T-helper 1 cell treated with Interleukin-12 subunit alpha and Interleukin-12 subunit beta and Interleukin-4 antibody, amounts not matched to agents 30 μg/mL and 1 μg/mL, for 36 hours (primary cell): ENCODE data around the gene C4orf33.

Experiments used
- H3K27ac Mint-ChIP-seq: one replicate; pipeline ENCODE4 v1.8.0; 2021; ENCODE audit warnings: mild to moderate bottlenecking, mixed read lengths
- H3K27me3 Mint-ChIP-seq: one replicate; pipeline ENCODE4 v1.8.0; 2021; ENCODE audit warnings: low read depth, mixed read lengths
- H3K36me3 Mint-ChIP-seq: one replicate; pipeline ENCODE4 v1.8.0; 2021; ENCODE audit warnings: low read depth, mixed read lengths
- H3K4me1 Mint-ChIP-seq: one replicate; pipeline ENCODE4 v1.8.0; 2021; ENCODE audit warnings: low read depth, mixed read lengths
- H3K4me3 Mint-ChIP-seq: one replicate; pipeline ENCODE4 v1.8.0; 2021; ENCODE audit warnings: mild to moderate bottlenecking, moderate library complexity, mixed read lengths
- H3K9me3 Mint-ChIP-seq: one replicate; pipeline ENCODE4 v1.8.0; 2021; ENCODE audit warnings: mixed read lengths

C4orf33 gene

DNA sequence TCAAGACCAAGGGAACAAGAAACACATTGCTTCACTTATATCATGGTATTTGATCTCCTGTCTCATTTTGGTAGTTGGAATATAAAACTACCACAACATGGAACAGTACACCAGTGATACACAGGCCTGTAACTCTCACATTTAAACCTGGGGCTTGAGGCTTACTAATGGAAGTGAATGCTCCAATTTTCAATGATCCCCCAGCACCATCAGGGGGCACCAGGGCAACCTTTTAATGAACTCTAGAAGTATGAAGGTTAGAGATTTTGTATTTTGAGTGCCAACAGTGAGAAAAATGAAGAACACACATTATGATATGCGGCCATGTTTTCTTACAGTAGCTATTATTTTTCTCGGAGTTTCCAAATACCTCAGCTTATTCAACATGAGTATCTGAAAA lies 50.7 kb downstream of the C4orf33 start:
- H3K4me3 Mint-ChIP-seq = no peak overlapping the region

GRCh38 chr4:129148892-129149291 lies 52.9 kb downstream of the C4orf33 start:
- H3K4me3 Mint-ChIP-seq = no peak overlapping the region
- H3K27me3 Mint-ChIP-seq = peaks cover 11% of the 10 kb centered on the region
- H3K27ac Mint-ChIP-seq = no peak overlapping the region
- no peaks in the 10 kb centered on the region for H3K9me3 Mint-ChIP-seq
- no peaks in the 10 kb centered on the region for H3K36me3 Mint-ChIP-seq
- H3K4me1 Mint-ChIP-seq = no peaks in the 10 kb centered on the region

More for the DNA sequence above, 50.7 kb downstream of the C4orf33 start:
- Mint-ChIP-seq H3K27ac (no peak overlapping the region), H3K4me1 (no peaks in the 10 kb centered on the region), H3K27me3 (peaks cover 5% of the 10 kb centered on the region), H3K9me3 (no peaks in the 10 kb centered on the region), H3K36me3 (no peaks in the 10 kb centered on the region)

GRCh38 chr4:129149906-129150305 lies 54.0 kb downstream of the C4orf33 start:
- H3K27ac Mint-ChIP-seq = no peak overlapping the region
- no peaks in the 10 kb centered on the region for H3K4me1 Mint-ChIP-seq
- H3K4me3 Mint-ChIP-seq = no peak overlapping the region
- peaks cover 10% of the 10 kb centered on the region for H3K27me3 Mint-ChIP-seq
- no peaks in the 10 kb centered on the region for H3K9me3 Mint-ChIP-seq
- no peaks in the 10 kb centered on the region for H3K36me3 Mint-ChIP-seq

- H3K27me3 Mint-ChIP-seq = peaks cover 14% of the 10 kb centered on the region
- no peaks in the 10 kb centered on the region for H3K9me3 Mint-ChIP-seq
- no peaks in the 10 kb centered on the region for H3K36me3 Mint-ChIP-seq
Measured at GRCh38 chr4:129152350-129152749, 56.4 kb downstream of the C4orf33 start.

DNA sequence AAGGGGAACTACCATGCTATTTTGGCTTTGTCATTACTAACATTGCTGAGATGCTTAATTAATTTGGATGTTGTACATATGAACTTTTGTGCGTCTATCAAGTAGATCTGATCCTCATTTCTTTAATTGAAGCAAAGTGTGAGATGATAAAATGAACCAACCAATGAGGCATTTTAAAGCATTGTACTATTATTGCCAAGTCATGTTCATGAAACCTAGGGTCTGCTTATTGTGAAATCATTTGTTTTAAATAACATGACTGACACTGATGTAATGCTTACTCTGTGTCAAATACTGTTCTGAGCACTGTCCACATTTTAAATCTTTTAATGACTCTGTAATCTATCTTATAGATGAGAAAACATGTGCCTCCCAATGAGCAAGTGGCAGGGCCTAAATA lies 57.7 kb downstream of the C4orf33 start:
- Mint-ChIP-seq H3K4me3 (no peak overlapping the region), H3K36me3 (no peaks in the 10 kb centered on the region), H3K4me1 (no peaks in the 10 kb centered on the region), H3K27ac (no peak overlapping the region), H3K27me3 (peaks cover 16% of the 10 kb centered on the region), H3K9me3 (no peaks in the 10 kb centered on the region)

More at GRCh38 chr4:129152350-129152749, 56.4 kb downstream of the C4orf33 start:
- Mint-ChIP-seq H3K27ac (no peak overlapping the region), H3K4me1 (no peaks in the 10 kb centered on the region), H3K4me3 (no peak overlapping the region)

GRCh38 chr4:129162450-129162849 lies 66.5 kb downstream of the C4orf33 start:
- Mint-ChIP-seq H3K9me3 (no peaks in the 10 kb centered on the region), H3K4me3 (no peak overlapping the region), H3K27me3 (peaks cover 17% of the 10 kb centered on the region), H3K36me3 (no peaks in the 10 kb centered on the region), H3K4me1 (no peaks in the 10 kb centered on the region), H3K27ac (no peak overlapping the region)

DNA sequence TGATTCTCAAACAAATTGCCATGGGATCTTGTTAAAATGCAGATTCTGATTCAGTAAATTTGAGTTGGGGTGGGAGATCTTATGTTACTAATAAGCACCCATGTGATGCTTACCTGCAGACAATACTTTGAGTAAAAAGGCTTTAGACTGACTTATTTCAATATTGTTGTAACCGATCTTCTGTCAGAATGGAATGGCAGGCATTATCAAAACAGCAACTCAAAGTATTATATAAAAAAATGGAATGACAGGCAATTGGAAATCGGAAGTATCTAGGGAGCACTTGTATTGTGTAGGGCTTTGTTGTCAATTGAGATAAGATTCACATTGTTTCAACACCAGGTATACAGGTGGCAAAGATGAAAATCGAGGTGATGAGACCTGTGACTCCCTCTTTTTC lies 67.5 kb downstream of the C4orf33 start:
- Mint-ChIP-seq H3K36me3 (no peaks in the 10 kb centered on the region), H3K27me3 (peaks cover 20% of the 10 kb centered on the region)

GRCh38 chr4:129164243-129164642 lies 68.3 kb downstream of the C4orf33 start:
- no peak overlapping the region for H3K4me3 Mint-ChIP-seq
- no peaks in the 10 kb centered on the region for H3K36me3 Mint-ChIP-seq
- no peaks in the 10 kb centered on the region for H3K4me1 Mint-ChIP-seq
- H3K27ac Mint-ChIP-seq = no peak overlapping the region
- no peaks in the 10 kb centered on the region for H3K9me3 Mint-ChIP-seq
- H3K27me3 Mint-ChIP-seq = peaks cover 26% of the 10 kb centered on the region

More for the DNA sequence above, 67.5 kb downstream of the C4orf33 start:
- no peak overlapping the region for H3K27ac Mint-ChIP-seq
- no peaks in the 10 kb centered on the region for H3K4me1 Mint-ChIP-seq
- H3K4me3 Mint-ChIP-seq = no peak overlapping the region
- no peaks in the 10 kb centered on the region for H3K9me3 Mint-ChIP-seq
